Measurements from ENCODE around the gene DGKG.

GRCh38 chr3:186152361-186152798 is 209.7 kb downstream of the DGKG start:
- TF ChIP-seq CTCF (IDR thresholded peaks at IDR 0.05; ENCODE audit: insufficient read depth, low read length) (no peak), REST (IDR thresholded peaks at IDR 0.05; ENCODE audit: insufficient replicate concordance, low read depth) (no peak), POLR2AphosphoS5 (IDR thresholded peaks at IDR 0.05; ENCODE audit: low read depth) (no peak), SPI1 (IDR thresholded peaks at IDR 0.05; ENCODE audit: borderline replicate concordance, low read depth) (no peak), GABPA (IDR thresholded peaks at IDR 0.05; ENCODE audit: low read depth) (no peak)

Data from HL-60 (cell line).